ENCODE data around the gene IKZF3. TPM values are rescaled to one million over a fixed set of nuclear protein-coding genes. Genes with fewer than 3 reads are reported as not detected.

Gene IKZF3
- total RNA-seq, 6 experiments from 2014 or later = 0.22 to 1.9 (median 0.92) TPM

DNA sequence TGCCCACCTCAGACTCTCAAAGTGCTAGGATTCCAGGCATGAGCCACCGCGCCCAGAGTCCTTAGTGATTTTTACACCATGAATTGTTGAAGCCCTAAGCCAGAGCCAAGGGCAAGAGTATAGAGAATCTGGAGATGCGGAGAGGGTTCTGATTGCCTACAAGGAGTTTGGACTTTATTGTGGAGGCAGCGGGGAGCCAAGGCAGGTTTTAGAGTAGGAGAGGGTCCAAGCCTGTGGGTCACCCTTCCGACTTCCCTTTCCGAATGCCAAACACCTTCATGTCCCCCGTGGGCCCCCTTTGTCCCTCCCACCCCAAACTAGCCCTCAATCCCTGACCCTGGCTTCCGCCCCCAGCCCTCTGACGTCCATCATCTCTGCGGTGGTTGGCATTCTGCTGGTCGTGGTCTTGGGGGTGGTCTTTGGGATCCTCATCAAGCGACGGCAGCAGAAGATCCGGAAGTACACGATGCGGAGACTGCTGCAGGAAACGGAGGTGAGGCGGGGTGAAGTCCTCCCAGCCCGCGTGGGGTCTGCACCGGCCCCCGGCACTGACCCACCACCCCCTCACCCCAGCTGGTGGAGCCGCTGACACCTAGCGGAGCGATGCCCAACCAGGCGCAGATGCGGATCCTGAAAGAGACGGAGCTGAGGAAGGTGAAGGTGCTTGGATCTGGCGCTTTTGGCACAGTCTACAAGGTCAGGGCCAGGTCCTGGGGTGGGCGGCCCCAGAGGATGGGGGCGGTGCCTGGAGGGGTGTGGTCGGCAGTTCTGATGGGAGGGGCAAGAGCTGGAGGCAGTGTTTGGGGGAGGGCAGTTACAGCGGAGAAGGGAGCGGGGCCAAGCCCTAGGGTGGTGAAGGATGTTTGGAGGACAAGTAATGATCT, 140.9 kb downstream of the IKZF3 start:
- Histone ChIP-seq H3K36me3 (no peaks in the 10 kb centered on the region), H3K4me1 (no peaks in the 10 kb centered on the region), H3K27ac (no peak overlapping the region), H3K4me3 (no peak overlapping the region), H3K9me3 (no peaks in the 10 kb centered on the region), H3K27me3 (no peaks in the 10 kb centered on the region)
- intact Hi-C loops (cut with DNase I) = no loop called here
- TF ChIP-seq POLR2A (IDR thresholded peaks at IDR 0.05) = no peak
- TF ChIP-seq, protein P1, sequence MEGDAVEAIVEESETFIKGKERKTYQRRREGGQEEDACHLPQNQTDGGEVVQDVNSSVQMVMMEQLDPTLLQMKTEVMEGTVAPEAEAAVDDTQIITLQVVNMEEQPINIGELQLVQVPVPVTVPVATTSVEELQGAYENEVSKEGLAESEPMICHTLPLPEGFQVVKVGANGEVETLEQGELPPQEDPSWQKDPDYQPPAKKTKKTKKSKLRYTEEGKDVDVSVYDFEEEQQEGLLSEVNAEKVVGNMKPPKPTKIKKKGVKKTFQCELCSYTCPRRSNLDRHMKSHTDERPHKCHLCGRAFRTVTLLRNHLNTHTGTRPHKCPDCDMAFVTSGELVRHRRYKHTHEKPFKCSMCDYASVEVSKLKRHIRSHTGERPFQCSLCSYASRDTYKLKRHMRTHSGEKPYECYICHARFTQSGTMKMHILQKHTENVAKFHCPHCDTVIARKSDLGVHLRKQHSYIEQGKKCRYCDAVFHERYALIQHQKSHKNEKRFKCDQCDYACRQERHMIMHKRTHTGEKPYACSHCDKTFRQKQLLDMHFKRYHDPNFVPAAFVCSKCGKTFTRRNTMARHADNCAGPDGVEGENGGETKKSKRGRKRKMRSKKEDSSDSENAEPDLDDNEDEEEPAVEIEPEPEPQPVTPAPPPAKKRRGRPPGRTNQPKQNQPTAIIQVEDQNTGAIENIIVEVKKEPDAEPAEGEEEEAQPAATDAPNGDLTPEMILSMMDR (IDR thresholded peaks at IDR 0.05) = no peak
- 62% methylated on average over 10 of the region's 34 CpGs for WGBS (ENCODE audit: insufficient coverage, low coverage, low lambda C conversion rate, missing lambda C conversion rate)
- DNase-seq (no peak), ATAC-seq (peak in 3 of 4 donors; percentile 20 to 46 (median 39))

DNA sequence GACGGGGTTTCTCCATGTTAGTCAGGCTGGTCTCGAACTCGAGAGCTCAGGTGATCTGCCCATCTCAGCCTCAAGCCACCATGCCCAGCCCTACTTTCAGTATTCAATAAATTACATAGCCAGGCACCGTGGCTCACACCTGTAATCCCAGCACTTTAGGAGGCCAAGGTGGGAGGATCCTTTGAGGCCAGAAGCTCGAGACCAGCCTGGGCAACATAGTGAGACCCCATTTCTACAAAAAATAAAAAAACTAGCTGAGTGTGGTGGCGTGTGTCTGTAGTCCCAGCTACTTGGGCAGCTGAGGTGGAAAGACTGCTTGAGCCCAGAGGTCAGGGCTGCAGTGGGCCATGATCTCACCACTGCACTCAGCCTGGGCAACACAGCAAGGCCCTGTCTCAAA, 142.0 kb downstream of the IKZF3 start:
- WGBS (ENCODE audit: insufficient coverage, low coverage, low lambda C conversion rate, missing lambda C conversion rate) = 96% methylated on average over 6 of the region's 6 CpGs
- no peak for TF ChIP-seq POLR2A (IDR thresholded peaks at IDR 0.05)
- TF ChIP-seq, protein P1 (IDR thresholded peaks at IDR 0.05) = no peak
- Histone ChIP-seq H3K36me3 (no peaks in the 10 kb centered on the region), H3K4me3 (no peak overlapping the region), H3K27ac (no peak overlapping the region), H3K4me1 (peaks cover 0 to 3% (median 0%) of the 10 kb centered on the region in 4 donors), H3K9me3 (no peaks in the 10 kb centered on the region), H3K27me3 (no peaks in the 10 kb centered on the region)
- no peak for ATAC-seq
- intact Hi-C loops (cut with DNase I) = no loop called here
- DNase-seq = no peak

DNA sequence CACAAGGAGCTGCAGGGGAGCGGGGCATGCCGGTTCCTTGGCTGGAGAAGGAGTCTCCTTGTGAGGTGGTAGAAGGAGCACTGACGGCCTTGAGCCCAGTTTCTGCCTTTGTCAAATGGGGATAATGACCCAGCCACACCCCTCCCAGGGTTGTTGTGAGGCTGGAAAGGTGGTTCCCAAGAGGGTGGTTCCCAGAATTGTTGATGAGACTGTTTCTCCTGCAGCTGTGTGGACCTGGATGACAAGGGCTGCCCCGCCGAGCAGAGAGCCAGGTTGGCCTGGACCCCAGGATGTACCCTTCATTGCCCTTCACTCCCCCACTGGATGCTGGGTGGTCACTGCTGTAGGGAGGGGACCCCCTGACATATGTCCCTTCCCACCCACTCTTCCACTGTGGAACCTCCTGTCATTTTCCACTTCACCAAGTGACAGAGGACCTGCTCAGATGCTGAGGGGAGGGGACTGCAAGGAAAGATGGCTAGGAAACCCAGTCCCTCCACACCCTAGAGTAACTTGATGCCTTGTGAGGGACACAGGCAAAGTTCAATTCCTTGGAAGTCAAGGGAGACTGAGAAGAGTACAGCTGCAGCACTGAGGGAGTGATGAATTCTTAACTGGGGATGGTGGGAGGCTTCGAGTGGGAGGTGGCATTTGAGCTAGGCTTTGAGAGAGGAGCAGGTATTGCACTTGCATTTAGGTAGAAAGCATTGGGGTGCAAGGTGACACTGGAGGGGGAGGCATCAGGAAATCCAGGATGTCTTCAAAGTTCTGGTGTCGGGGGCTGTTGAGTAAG, 144.4 kb downstream of the IKZF3 start:
- TF ChIP-seq, protein P1 (IDR thresholded peaks at IDR 0.05) = no peak
- TF ChIP-seq POLR2A (IDR thresholded peaks at IDR 0.05) = no peak
- no peak overlapping the region for H3K27ac ChIP-seq
- peaks cover 0 to 4% (median 0%) of the 10 kb centered on the region in 4 donors for H3K4me1 ChIP-seq
- ATAC-seq (no peak), DNase-seq (no peak)
- H3K4me3 ChIP-seq = no peak overlapping the region
- H3K27me3 ChIP-seq = no peaks in the 10 kb centered on the region
- no peaks in the 10 kb centered on the region for H3K9me3 ChIP-seq
- WGBS (ENCODE audit: insufficient coverage, low coverage, low lambda C conversion rate, missing lambda C conversion rate) = 89% methylated on average over 4 of the region's 7 CpGs
- intact Hi-C loops (cut with DNase I) = no loop called here
- peaks cover 0 to 11% (median 0%) of the 10 kb centered on the region in 4 donors for H3K36me3 ChIP-seq

- no peaks in the 10 kb centered on the region for H3K9me3 ChIP-seq
- H3K36me3 ChIP-seq = peaks cover 0 to 12% (median 0%) of the 10 kb centered on the region in 4 donors
- peaks cover 0 to 4% (median 0%) of the 10 kb centered on the region in 4 donors for H3K4me1 ChIP-seq
- no peak for DNase-seq
- TF ChIP-seq, protein P1 (IDR thresholded peaks at IDR 0.05) = no peak
- TF ChIP-seq POLR2A (IDR thresholded peaks at IDR 0.05) = no peak
- H3K27me3 ChIP-seq = no peaks in the 10 kb centered on the region
- intact Hi-C loops (cut with DNase I) = no loop called here
- ATAC-seq = no peak
- H3K27ac ChIP-seq = no peak overlapping the region
- WGBS (ENCODE audit: insufficient coverage, low coverage, low lambda C conversion rate, missing lambda C conversion rate) = 83% methylated on average over 6 of the region's 6 CpGs
- no peak overlapping the region for H3K4me3 ChIP-seq
Measured at GRCh38 chr17:39717660-39718059, 146.5 kb downstream of the IKZF3 start.

All from right lobe of liver (tissue), 6 donors.